A549 (cell line): ENCODE results near the gene UCN. TPM values are rescaled to one million over a fixed set of nuclear protein-coding genes. Genes with fewer than 3 reads are reported as not detected.

Experiments
- ATAC-seq, 2 experiments: fragments of 200-7000 bp in 1 of 2; fragments of >200 bp in 1 of 2; cut with Nextera tagmentation in 1 of 2; cut with Tn5 transposase in 1 of 2; 3 replicates each; pipeline versions ENCODE4 v1.8.0 to v1.9.1; 2018 to 2020; ENCODE audit warnings: mild to moderate bottlenecking in 1 of 2, moderate library complexity in 1 of 2
- CTCF ChIA-PET: fragments of 300-600 bp; sonication (Branson Sonifier 250); formaldehyde crosslinking; extraction: SDS; loops from one replicate; lab custom pipeline; 2021; ENCODE audit warnings: antibody characterized with exemption, inconsistent platforms; lab: Yijun Ruan, JAX
- POLR2A ChIA-PET: fragments of 350-600 bp; formaldehyde crosslinking; extraction: SDS; loops from one replicate; lab custom pipeline; 2021; ENCODE audit warnings: antibody characterized with exemption, inconsistent platforms; lab: Yijun Ruan, JAX
- DNase-seq, 2 experiments: peaks; one replicate each; pipeline versions ENCODE4 v3.0.0 to v3.0.0-alpha.2; 2011 to 2016; ENCODE audit warnings: low read depth in 1 of 2, low spot score in 1 of 2
- FAIRE-seq: peaks from 2 replicates; lab custom pipeline; 2011; peaks lifted over from hg19 to GRCh38; lab: Jason Lieb, UNC
- H3K27ac ChIP-seq, 2 experiments: fragments of >200 bp; sonication (Bioruptor Twin); formaldehyde crosslinking; 3 replicates each; pipeline ENCODE4 v1.5.1; 2016 to 2017
- H3K4me1 ChIP-seq: fragments of >200 bp; sonication (Bioruptor Twin); formaldehyde crosslinking; 3 replicates; pipeline ENCODE4 v1.6.1; 2016
- H3K4me2 ChIP-seq: fragments of >200 bp; sonication (Bioruptor Twin); formaldehyde crosslinking; 3 replicates; pipeline ENCODE4 v1.6.1; 2016
- H3K4me3 ChIP-seq: fragments of >200 bp; sonication (Bioruptor Twin); formaldehyde crosslinking; 3 replicates; pipeline ENCODE4 v1.5.1; 2016
- H3K9me3 ChIP-seq: fragments of >200 bp; sonication (Bioruptor Twin); formaldehyde crosslinking; 3 replicates; pipeline ENCODE4 v1.6.1; 2016
- ATOH8 ChIP-seq: fragments of 250-450 bp; sonication (Bioruptor Pico); IDR thresholded peaks from 2 replicates; pipeline ENCODE4 v1.5.0; 2020; ENCODE audit warnings: low read depth, mild to moderate bottlenecking, moderate library complexity
- CBX2 ChIP-seq: fragments of 200-600 bp; sonication (generic); IDR thresholded peaks from 2 replicates; pipeline ENCODE4 v1.6.1; 2016; ENCODE audit warnings: low read depth, mild to moderate bottlenecking, borderline replicate concordance
- CBX8 ChIP-seq: fragments of 200-600 bp; sonication (generic); IDR thresholded peaks from 2 replicates; pipeline ENCODE4 v1.6.1; 2016
- CEBPB ChIP-seq, 2 experiments: fragments of >200 bp in 1 of 2; sonication (Bioruptor Twin) in 1 of 2; formaldehyde crosslinking in 1 of 2; IDR thresholded peaks; 2 replicates each; pipeline ENCODE4 v1.6.1; 2012 to 2016
- CHD2 ChIP-seq: fragments of 150-350 bp; IDR thresholded peaks from 2 replicates; pipeline ENCODE4 v1.6.1; 2014; ENCODE audit warnings: low read length; ENCODE audit not compliant: partially characterized antibody
- CHD4 ChIP-seq: fragments of 200-600 bp; sonication (generic); IDR thresholded peaks from 2 replicates; pipeline ENCODE4 v1.6.1; 2016; ENCODE audit warnings: antibody characterized with exemption, mild to moderate bottlenecking, borderline replicate concordance
- E2F6 ChIP-seq: IDR thresholded peaks from 2 replicates; pipeline ENCODE4 v1.6.1; 2012; ENCODE audit warnings: low read depth, borderline replicate concordance
- EHF ChIP-seq: fragments of 250-450 bp; sonication (Bioruptor Pico); IDR thresholded peaks from 2 replicates; pipeline ENCODE4 v1.5.0; 2020; ENCODE audit warnings: mild to moderate bottlenecking
- ELK1 ChIP-seq: fragments of 150-350 bp; IDR thresholded peaks from 2 replicates; pipeline ENCODE4 v1.6.1; 2014; ENCODE audit warnings: low read depth, mild to moderate bottlenecking, low read length
- EP300 ChIP-seq, 2 experiments: fragments of >200 bp; sonication (Bioruptor Twin); formaldehyde crosslinking; IDR thresholded peaks; 2 replicates in 1 of 2; 3 replicates in 1 of 2; pipeline ENCODE4 v1.6.1; 2016 to 2017
- ESRRA ChIP-seq: fragments of 150-350 bp; IDR thresholded peaks from 2 replicates; pipeline ENCODE4 v1.6.1; 2014; ENCODE audit warnings: mild to moderate bottlenecking, low read length, borderline replicate concordance
- FOSB ChIP-seq: fragments of 250-450 bp; sonication (Bioruptor Pico); IDR thresholded peaks from 2 replicates; pipeline ENCODE4 v1.5.0; 2020; ENCODE audit warnings: mild to moderate bottlenecking, moderate library complexity
- FOXS1 ChIP-seq: fragments of 250-450 bp; sonication (Bioruptor Pico); IDR thresholded peaks from 2 replicates; pipeline ENCODE4 v1.5.0; 2020; ENCODE audit warnings: mild to moderate bottlenecking, moderate library complexity
- GATA3 ChIP-seq: IDR thresholded peaks from 2 replicates; pipeline ENCODE4 v1.6.1; 2012; ENCODE audit warnings: borderline replicate concordance
- HEYL ChIP-seq: fragments of 250-450 bp; sonication (Bioruptor Pico); IDR thresholded peaks from 2 replicates; pipeline ENCODE4 v1.8.0; 2021; ENCODE audit warnings: mild to moderate bottlenecking, moderate library complexity
- HOXB5 ChIP-seq: fragments of 250-450 bp; sonication (Bioruptor Pico); IDR thresholded peaks from 2 replicates; pipeline ENCODE4 v1.5.0; 2020; ENCODE audit warnings: mild to moderate bottlenecking, moderate library complexity
- MAX ChIP-seq: IDR thresholded peaks from 2 replicates; pipeline ENCODE4 v1.6.1; 2012
- NFE2L2 ChIP-seq: fragments of 150-350 bp; conservative IDR thresholded peaks from 2 replicates; pipeline ENCODE4 v1.6.1; 2014; ENCODE audit warnings: low read length
- NR3C1 ChIP-seq: fragments of >200 bp; sonication (Bioruptor Twin); formaldehyde crosslinking; IDR thresholded peaks from 3 replicates; pipeline ENCODE4 v1.6.1; 2017
- PHF8 ChIP-seq: fragments of 200-600 bp; sonication (generic); IDR thresholded peaks from 2 replicates; pipeline ENCODE4 v1.6.1; 2016; ENCODE audit warnings: low read depth, mild to moderate bottlenecking, antibody characterized with exemption, moderate library complexity, borderline replicate concordance
- POLR2A ChIP-seq: IDR thresholded peaks from 2 replicates; pipeline ENCODE4 v1.6.1; 2012; ENCODE audit warnings: mild to moderate bottlenecking, low read length
- RCOR1 ChIP-seq: fragments of 150-350 bp; IDR thresholded peaks from 2 replicates; pipeline ENCODE4 v1.6.1; 2014; ENCODE audit warnings: antibody characterized with exemption, low read length, low read depth
- REST ChIP-seq: fragments of 200-600 bp; sonication (generic); IDR thresholded peaks from 2 replicates; pipeline ENCODE4 v1.6.1; 2016; ENCODE audit warnings: antibody characterized with exemption, mild to moderate bottlenecking, moderate library complexity
- RNF2 ChIP-seq: fragments of 200-600 bp; sonication (generic); IDR thresholded peaks from 2 replicates; pipeline ENCODE4 v1.6.1; 2016; ENCODE audit warnings: low read depth, mild to moderate bottlenecking, antibody characterized with exemption, moderate library complexity, borderline replicate concordance
- ZC3H11A ChIP-seq: fragments of 450-650 bp; IDR thresholded peaks from 2 replicates; pipeline ENCODE4 v1.6.1; 2014; ENCODE audit warnings: antibody characterized with exemption, mild to moderate bottlenecking
- ZNF302 ChIP-seq: fragments of 250-450 bp; sonication (Bioruptor Pico); IDR thresholded peaks from 2 replicates; pipeline ENCODE4 v1.9.0; 2021; ENCODE audit warnings: inconsistent platforms, mild to moderate bottlenecking, moderate library complexity
- WGBS: methylation state at CpG from one replicate; pipeline ENCODE4 v1.1.6; 2017; ENCODE audit errors: missing lambda C conversion rate; 5-methylcytosine and 5-hydroxymethylcytosine counted together
- polyA plus RNA-seq, 4 experiments: library from polyadenylated mRNA; depleted of rRNA in 3 of 4; stranded (reverse); fragments of >200 nt; fragmentation: RNase III in 1 of 4; extraction: RNeasy Plus Mini Kit Qiagen cat#74134 plus additional on column Dnase treatment in 1 of 4; gene quantifications; 2 replicates in 3 of 4; 3 replicates in 1 of 4; pipeline ENCODE4 v1.2.3, GENCODE V29; 2011 to 2017

The UCN gene
- polyA plus RNA-seq, 2 of the 4 experiments (the other 2 are of a cell fraction), result 0.76 to 1.0 TPM

- peaks cover 26% of the 10 kb centered on the region for H3K4me1 ChIP-seq
- CTCF ChIA-PET, result interaction anchor here (0.6 to 12.1 kb wide), 33 partner anchors 13 to 434 kb away, joined by 3 to 394 read pairs (median 9); partner anchors contain the start of genes ABHD1, AGBL5, KHK and SLC30A3
- H3K4me2 ChIP-seq, result no peak overlapping the region
- no peaks in the 10 kb centered on the region for H3K9me3 ChIP-seq
- DNase-seq, result no peak
- POLR2A ChIA-PET, result interaction anchor here (2.0 kb wide), 1 partner anchor 69 kb away, joined by 6 read pairs; the partner anchor contains the start of genes ATRAID and SLC5A6
- H3K27ac ChIP-seq, result peak overlapping the region in 1 of 2 experiments; percentile 1; a peak in 1 of 6 replicates
- TF ChIP-seq ZNF302 (CRISPR knock-in tag), result no peak
- no peak for TF ChIP-seq ZC3H11A
- no peak for TF ChIP-seq PHF8
- no peak for TF ChIP-seq ESRRA
- no peak for TF ChIP-seq ELK1
- TF ChIP-seq HEYL (CRISPR knock-in tag), result no peak
- no peak for TF ChIP-seq FOXS1
- no peak for TF ChIP-seq EHF (CRISPR knock-in tag)
- no peak for TF ChIP-seq GATA3
- no peak for TF ChIP-seq RCOR1
- no peak for TF ChIP-seq CBX2
- TF ChIP-seq CEBPB (IDR thresholded peaks at IDR 0.05), result no peak
- no peak for TF ChIP-seq RNF2
- TF ChIP-seq HOXB5 (CRISPR knock-in tag), result no peak
- no peak for TF ChIP-seq EP300 (IDR thresholded peaks at IDR 0.05)
- no peak for TF ChIP-seq MAX
- WGBS, result 52% methylated on average over 3 of the region's 3 CpGs
- H3K4me3 ChIP-seq, result no peak overlapping the region
- no peak for FAIRE-seq
- peak in 1 of 2 experiments; percentile 22; a peak in 3 of 6 replicates for ATAC-seq
These were observed 27.4 kb downstream of the UCN start for GRCh38 chr2:27280826-27281225.

- peaks cover 21% of the 10 kb centered on the region for H3K4me1 ChIP-seq
- no peak overlapping the region for H3K4me2 ChIP-seq
- no peaks in the 10 kb centered on the region for H3K9me3 ChIP-seq
- FAIRE-seq (no peak), DNase-seq (no peak), ATAC-seq (no peak)
- ChIA-PET POLR2A (interaction anchor here (0.6 kb wide), 1 partner anchor 67 kb away, joined by 3 read pairs; no protein-coding TSS in a partner anchor), CTCF (interaction anchor here (0.7 to 12.1 kb wide), 13 partner anchors 10 to 196 kb away, joined by 3 to 394 read pairs (median 17); partner anchors contain the start of genes EIF2B4, KHK and SLC30A3)
- H3K4me3 ChIP-seq, result no peak overlapping the region
- no peak for TF ChIP-seq POLR2A
- no peak for TF ChIP-seq NR3C1
- no peak for TF ChIP-seq CBX8
- TF ChIP-seq EHF (CRISPR knock-in tag), result no peak
- no peak for TF ChIP-seq NFE2L2
- TF ChIP-seq FOSB (CRISPR knock-in tag), result no peak
- 38% methylated on average over 1 of the region's 1 CpG for WGBS
- no peak overlapping the region for H3K27ac ChIP-seq
These were observed 30.2 kb downstream of the UCN start for GRCh38 chr2:27278010-27278409.

- DNase-seq, result no peak
- 79% methylated on average over 39 of the region's 39 CpGs for WGBS
- no peak within 1 kb of the TSS for H3K4me3 ChIP-seq
- ChIA-PET POLR2A (no interaction called here), CTCF (interaction anchor here (0.7 to 12.1 kb wide), 4 partner anchors 8 to 43 kb away, joined by 4 to 394 read pairs (median 254); partner anchors contain the start of gene SLC30A3)
- ATAC-seq, result no peak
- no peak for FAIRE-seq
- H3K4me1 ChIP-seq, result peaks cover 5% of the 10 kb centered on the region; the same call in 2 of the 3 replicates
- no peak within 1 kb of the TSS for H3K4me2 ChIP-seq
- H3K27ac ChIP-seq, result no peak within 1 kb of the TSS
- no peaks in the 10 kb centered on the region for H3K9me3 ChIP-seq
- TF ChIP-seq ATOH8 (no peak), MAX (no peak), CHD4 (no peak), CHD2 (no peak), CBX2 (no peak), ZC3H11A (no peak), E2F6 (no peak), PHF8 (no peak), REST (no peak)
These were observed 32.8 kb downstream of the UCN start, which contains the start of gene DNAJC5G for GRCh38 chr2:27275211-27276150. Gene DNAJC5G (plus strand): TSS chr2:27275433. CDS start chr2:27276729, 1,296 bp downstream.
